ENCODE results near the gene SH3TC1.

SH3TC1 gene

DNA sequence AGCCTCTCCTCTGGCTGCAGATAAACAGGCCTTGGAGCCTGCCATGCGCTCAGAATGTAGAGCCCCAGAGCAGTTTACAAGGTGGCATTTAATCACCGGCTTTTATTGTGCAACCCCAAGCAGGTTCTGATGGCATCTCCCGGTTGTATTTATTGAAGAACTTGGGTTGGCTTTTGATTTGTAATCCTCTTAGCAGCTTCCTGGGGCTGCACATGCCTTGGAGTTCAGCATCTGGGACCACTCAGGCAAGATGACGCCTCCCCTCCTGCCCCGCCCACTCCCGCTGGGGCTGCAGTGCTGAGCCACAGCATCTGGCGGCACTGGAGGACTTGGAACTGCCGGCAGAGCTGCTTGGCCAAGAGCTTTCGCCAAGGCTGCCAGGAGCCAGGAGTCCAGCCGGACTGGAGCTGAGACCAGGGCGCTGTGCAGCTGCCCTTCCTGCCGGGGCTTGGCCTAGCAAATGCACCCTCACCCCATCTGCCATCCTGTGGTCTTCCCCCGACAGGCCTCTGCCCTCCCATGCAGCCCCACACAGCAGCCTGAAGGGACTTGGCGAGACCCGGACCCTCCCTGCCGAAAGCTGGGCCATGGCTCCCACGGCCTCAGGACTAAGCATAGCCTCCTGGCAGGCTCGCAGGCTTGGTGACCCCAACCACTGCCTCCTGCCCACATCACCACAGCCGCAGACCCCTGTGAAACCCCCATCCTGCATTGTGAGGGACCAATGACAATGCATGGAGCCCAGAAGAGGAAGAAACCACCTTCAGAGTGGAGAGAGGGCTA is 75.9 kb downstream of the SH3TC1 start:
- DNase-seq: peak in 52 of 56 donors; percentile 6 to 82 (median 53)

- DNase-seq: no peak
These were observed 76.4 kb downstream of the SH3TC1 start for GRCh38 chr4:8275548-8275910.

DNA sequence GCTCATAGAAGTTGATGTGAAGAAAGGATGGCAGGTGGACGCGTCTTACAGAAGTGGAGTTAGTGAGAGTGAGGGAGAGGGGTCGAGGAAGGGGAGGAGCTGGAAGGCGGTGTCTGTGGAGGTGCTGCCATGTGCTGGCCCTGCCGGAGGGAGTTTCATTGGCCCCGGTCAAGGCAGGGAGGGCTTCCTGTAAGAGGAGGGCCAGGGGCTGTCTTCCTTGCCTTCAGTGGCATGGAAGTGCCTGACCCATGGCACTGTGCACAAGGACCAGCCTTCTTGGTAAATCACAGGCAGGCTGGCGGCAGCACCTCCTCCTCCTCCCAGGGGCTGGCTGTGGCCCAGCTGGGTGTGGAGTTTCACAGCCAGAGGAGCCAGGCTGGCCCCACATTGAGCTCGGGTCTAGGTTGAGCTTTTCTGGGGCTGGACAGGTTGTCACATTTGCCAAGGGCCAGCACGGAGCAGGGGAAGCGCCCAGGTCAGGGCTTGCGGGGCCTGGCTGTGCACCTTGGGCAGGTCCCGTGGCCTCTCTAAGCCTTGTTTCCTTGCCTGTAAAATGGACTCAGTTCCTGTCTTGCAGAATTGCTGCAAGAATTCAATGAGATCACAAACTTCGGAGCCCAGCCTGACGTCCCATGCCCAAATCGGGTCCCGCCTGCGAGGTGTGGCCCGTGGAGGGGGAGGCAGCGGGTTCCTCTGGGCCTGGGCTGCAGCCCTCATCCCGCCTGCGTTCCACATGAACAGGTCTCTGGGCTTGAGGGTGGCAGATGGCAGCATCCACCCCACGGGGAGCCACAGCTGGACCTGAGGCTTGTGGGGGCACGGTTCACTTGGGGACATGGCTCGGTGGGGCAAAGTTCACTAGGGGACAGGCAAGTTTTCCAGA is 77.5 kb downstream of the SH3TC1 start:
- peak in 1 of 56 donors; percentile 8 for DNase-seq

DNA sequence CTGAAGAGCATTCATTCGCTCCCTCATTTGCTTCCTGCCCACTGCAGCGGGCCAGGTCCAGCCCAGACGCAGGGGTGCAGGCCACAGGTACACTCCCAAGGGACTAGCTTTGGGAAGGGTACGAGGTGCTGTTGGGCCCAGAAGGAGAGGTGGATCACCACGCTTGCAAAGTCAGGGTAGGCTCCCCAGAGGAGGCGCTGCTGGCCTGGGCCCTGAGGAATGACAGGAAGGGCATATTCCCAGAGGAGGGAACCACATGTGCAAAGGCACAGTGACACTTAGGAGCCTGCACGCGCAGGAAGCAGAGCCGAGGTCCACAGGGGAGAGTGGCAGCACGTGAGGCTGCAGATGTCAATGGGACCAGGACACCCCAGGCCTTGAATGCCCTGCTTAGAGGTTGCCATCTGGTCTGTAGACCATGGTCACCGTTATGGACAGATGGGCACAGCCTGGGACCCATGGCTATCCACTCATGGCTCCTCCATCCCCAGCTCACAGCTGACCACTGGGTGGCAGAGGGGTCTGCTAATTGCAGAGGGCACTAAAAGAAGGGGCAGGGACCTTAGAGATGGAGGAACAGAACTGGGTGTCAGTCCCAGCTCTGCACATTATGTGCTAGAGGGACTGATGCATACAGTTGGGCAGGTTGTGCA is 78.4 kb downstream of the SH3TC1 start:
- DNase-seq: no peak

DNA sequence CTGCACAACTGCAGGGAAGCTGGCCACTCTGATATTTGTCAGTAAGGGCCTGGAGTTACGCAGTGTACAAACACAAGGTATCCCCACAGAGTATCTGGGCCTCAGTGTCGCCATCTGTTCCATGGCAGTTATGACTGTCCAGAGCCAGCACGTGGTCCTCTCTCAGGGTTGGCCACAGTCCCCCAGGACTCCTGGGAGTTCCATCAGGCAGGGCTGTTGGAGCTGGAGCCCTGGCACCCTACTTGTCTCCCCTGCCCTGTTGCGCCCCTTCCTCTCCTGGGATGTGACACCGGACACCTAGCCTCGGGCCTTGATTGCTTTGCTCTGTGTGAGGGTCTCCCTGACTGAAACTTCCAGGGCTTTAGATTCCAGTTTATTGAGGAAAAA is 78.9 kb downstream of the SH3TC1 start:
- DNase-seq: no peak

DNA sequence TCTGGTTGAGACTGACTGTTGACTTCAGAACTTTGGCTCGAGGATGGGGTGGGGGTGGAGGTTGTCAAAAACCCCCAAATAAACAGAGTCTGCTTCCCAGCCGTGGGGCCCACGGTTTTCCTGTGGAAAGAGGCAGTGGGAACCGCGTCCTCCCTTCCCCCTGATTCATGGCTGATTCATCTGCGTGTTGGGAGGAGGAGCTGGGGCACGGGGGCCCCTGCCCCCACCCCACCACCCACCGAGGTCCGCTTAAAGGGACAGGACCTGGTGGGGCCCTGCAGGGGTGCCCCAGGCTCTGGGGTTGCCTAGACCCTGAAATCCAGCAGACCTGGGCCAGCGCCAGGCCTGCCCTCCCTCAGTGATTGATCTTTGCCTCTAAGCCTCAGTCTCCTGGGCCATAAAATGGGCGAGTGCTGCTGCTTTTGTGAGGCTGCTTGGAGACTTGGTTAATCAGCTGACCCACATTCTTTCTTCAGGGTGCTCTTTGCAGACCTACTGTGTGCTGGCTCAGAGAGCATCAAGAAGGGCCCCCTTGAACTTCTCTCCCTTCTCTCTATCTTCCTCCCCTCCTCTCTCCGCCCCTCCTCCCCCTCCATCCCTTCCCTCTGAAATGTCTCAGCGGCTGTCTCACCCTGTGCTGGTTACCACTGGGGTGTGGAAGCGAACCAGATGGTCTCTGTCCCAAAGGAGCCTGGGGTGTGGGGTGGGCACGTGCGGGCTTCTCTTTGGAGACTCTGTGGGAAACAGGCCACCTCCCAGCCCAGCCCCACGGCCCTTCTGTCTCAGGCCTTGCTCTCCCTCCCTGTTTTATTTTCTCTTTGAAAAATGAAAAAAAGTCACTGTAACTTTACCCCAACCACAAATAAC is 79.6 kb downstream of the SH3TC1 start:
- DNase-seq: no peak

DNA sequence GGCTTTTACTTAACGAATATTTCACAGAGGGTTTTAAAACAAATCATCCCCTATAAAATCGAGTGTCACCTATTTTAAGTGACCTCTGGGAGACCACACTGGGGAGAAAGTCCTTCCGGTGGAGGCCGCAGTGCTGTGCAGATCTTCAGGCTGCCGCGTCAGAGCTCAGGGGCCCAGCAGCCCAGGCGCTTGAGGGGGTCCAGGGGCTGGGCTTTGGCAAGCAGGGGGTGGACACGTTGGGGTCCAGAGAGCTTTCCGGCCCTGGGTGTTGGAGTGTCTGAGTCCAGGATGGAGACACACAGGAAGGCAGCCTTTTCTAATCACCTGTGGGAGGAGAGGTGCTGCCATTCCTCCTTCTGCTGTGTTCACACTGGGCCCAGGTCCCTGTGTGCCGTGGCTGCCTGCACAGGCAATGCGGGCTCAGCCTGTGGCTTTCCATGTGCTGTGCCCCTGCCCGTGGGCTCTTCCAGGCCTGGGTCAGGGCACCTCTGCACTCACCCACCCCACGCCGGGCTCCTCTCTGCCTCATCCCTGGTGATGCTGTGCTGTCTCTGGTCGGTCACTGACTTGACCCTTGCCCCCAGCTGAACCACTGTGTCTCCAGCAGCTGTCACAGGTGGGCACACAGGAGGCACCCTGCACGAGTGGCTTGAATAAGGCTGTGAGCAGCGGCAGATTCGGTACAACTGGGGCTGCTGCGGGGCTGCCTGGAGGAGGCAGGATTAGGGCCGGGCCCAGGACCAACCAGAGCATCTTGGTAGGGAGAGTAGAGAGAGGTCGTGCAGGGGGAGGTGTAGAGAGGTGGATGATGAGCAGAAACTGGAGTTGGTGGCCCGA is 80.4 kb downstream of the SH3TC1 start:
- no peak for DNase-seq

- DNase-seq: no peak
These were observed 81.2 kb downstream of the SH3TC1 start for GRCh38 chr4:8280158-8280875.

DNA sequence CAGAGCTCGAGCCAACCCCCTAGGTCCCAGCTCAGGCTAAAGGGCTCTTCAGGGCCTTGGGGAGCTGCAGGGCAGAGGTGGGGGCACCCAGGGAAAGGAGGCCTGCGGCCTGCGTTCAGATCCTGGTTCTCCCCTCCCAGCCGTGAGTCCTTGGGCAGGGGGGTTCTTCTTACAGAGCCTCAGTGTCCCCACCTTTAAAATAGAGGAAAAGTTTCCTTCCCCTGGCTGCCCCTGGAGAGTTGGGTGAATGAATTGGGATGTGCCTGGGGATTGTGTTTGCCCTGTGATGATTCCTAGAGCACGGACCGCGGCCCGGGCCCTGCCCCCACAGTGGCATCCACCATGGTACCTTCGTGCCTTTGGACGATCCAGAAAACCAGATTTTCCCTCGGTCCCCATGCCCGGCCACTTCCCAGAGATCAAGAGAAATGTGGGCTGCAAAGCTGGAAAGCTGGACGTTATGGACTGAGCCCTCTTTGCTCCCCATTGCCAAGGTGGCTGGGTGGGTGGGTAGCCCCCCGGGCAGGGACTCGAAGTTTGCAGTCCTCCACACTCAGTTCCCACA is 81.9 kb downstream of the SH3TC1 start:
- DNase-seq: no peak

DNA sequence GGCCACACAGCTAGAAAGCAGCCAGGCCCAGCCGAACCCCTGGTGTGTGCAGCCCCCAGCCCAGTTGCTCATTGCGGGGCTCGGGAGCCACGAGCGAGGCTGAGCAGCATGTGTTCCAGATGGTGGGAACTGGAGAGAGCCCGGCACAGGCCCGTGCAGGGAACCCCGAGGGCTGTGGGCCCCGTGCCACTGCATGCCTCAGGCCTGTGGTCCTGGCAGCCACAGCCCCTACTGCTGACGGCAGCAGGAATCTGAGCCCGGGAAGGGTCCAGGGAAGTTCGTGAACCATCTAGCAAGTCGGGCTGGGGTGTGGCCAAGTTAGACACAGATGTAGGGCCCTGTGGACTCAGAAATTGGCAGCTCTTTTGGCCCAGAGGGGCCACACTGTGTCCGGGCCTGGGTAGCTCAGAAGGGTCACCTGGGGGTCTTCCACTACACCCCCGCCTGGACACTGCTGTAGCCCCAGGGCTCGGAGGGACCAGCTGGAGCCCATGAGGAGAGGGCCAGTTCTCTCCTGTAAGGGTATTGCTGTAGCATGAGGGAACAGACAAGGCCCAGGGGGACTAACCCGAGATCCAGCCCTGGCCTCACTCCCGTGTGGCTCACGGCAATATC is 82.5 kb downstream of the SH3TC1 start:
- no peak for DNase-seq

DNA sequence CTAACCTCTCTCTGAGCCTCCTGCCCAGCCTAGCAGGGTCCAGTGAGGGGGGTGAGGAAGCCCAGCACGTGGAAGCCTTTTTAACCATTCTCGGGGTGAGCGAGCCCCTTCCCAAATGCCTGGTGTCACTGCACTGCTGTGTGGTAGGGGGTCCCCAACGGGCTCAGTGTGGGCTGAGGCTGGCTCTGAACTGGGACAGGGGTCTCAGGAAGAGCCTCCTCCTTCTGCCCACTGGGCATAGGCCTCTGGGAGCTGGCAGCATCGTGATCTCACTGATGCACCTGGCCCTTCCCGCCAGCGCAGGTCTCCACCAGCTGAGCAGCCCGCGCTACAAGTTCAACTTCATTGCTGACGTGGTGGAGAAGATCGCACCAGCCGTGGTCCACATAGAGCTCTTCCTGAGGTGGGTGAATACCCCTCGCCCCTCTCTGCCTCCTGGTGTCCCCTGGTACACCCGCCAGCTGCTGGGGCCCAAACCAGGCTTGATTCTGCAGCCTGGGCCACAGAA is 83.1 kb downstream of the SH3TC1 start:
- DNase-seq: no peak

DNA sequence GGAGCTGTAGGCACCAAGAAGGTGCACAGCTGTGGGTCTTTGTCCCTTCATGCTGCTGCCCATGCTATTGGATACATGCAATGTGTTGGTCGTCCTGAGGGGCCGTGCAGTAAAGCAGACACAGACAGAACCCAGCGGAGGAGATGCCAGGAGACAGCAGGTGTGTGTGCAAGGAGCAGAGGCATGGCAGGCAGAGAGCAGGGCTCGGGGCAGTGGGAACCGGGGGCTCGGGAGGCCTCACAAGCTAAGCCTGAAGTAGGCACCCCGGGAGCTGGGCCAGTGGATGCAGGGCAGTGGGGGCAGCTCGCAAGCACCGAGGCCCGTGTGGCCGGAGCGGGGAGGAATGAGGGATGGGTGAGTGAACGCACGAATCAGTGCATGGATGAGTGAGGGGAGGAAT is 83.7 kb downstream of the SH3TC1 start:
- DNase-seq: no peak

DNA sequence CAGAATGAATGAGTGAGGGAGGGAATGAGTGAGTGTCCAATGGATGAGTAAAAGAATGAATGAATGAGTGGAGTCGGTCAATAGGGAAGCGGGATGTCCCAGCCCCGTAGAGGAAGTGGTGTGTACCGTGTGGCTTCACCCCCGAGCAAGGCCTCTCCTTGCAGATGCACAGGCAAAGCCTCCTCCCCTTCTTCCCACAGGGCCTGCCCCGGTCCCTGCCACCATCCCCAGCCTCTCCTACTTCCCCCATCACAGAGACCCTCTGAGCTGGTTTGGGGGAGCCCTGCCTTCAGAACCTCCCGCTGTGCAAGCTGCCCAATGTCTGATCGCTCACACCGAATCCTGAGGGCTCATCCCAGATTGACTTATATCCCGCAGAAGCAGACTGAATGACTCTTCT is 84.1 kb downstream of the SH3TC1 start:
- DNase-seq: no peak

DNA sequence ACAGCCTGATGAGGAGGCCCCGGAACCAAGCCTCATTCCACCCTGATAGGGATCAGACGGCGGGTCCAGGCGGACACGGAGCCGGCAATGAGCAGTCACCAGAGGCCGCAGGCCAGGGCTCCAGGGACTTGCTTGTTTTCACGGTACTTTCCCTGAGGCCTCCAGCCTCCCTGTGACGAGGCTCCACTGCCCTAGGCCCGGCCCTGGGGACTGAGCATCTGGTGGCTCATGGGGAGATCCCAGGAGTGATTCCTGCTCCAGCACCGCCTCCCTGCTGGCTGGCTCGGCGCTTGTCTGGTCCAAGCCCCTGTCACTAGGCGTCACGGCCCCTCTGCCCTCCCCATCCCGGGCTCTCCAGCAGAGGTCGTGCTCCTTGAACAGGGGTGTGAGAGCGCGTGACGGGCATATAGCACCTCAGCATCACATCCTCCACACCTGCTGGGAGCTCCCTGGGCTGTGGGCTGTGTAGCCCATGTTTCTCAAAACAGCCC is 84.6 kb downstream of the SH3TC1 start:
- no peak for DNase-seq

DNA sequence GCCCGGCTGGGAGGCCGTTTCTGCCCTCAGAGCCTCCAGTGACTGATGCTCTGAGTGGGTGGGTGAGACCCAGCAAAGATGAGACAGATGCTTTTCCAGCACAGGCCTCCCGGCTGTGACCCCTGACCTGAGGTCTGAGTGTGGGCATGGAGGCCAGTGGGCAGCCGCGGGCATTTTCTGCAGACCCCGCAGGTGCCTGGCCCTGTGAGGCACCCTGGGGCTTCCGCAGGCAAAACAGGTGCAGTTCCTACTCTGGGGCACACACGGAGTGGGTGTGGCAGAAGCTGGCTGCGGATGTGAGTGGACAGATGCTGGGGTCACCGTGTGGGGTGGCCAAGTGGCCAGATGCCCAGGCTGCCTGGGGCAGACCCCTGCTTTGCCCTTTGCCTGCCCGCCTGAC is 85.3 kb downstream of the SH3TC1 start:
- DNase-seq: no peak

DNA sequence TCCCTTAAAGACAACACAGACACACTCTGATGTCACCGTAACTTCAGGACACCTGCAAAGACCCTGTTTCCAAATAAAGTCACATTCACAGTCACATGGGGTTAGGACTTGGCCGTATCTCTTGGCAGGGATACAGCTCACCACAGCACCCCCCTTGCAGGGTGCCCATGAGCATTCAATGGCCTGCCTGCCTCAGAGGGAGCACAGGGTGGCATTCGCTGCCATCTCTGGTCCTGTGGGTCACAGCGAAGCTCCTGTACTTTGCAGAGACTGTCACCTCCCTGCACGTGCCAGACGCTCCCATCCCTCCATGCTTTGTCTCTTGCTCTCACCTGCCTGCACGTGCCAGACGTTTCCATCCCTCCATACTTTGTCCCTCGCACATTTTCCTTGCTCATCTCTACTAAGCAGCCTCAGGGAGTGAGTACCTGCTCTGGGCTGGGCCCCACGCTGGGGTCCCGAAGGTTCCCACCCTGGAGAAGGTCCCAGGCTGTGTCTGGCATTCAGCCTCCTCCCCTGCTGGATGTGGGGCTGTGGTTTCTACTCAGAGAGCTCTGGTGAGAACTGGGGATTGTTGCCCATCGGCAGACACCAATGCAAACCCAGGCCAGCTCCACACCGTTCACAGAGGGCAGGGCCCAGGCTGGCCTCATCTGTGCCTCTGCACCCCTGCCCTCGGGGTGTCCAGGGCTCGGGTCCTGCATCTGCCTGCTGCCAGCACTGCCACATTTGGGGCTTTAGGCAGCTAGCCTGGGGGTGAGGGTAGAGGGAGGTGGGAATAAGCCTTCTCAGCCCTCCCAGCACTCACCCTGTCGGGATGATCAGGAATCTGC is 86.3 kb downstream of the SH3TC1 start:
- DNase-seq: no peak

- no peak for DNase-seq
These were observed 87.1 kb downstream of the SH3TC1 start for GRCh38 chr4:8285976-8286718.

Measured in nucleus accumbens (tissue), 56 donors.